SU-DHL-6 (cell line): ENCODE measurements around the gene NKAPL.

Experiments used
- EZH2phosphoT487 ChIP-seq: fragments of 200-600 bp; sonication (generic), shearing (Covaris generic); conservative IDR thresholded peaks from 2 replicates; pipeline ENCODE4 v1.6.1; 2018; ENCODE audit warnings: mild to moderate bottlenecking, antibody characterized with exemption, low read length, moderate library complexity, mixed read lengths
- TF ChIP-seq, protein P1 (sequence below): fragments of 200-600 bp; sonication (generic); IDR thresholded peaks from one replicate; pipeline ENCODE4 v1.5.1; 2017; ENCODE audit warnings: antibody characterized with exemption, mild to moderate bottlenecking, low read length, moderate library complexity; ENCODE audit not compliant: insufficient read depth, poor library complexity, severe bottlenecking

DNA sequence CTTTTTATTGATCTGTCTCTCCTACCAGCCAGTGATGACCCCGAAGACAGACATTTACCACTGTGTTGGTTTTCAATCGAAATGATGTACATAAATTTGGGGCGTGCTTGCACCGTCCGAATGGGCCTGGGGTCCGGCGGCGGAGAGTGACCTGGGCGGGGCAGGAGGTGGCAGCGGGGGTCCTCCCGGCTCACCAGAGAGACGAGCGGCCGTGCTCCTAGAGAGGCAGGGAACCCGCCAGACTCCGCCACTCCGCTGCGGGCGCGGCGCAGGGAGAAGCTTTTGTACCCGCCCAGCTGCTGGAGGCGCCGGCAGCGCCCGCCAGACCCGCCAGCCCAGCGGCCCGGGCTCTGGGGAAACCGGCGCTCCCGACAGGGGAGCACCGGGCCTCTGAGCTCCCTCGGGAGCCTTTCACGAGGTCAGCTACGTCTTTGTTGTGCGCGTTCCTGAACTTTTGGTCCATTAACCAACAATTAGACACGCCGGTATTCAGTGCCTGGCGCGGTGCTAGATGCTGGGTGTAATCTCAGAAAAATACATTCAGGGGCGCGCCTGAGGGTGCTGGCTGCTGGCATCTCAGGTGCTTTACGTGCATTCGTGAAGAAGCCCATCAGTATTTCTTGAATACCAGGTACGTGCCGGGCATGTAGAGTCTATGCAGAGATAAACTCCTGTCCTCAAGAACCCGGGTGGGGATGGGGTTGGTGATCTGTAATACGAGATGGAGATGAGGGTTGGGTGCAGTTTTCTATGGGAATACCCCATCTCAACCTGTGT, 22.4 kb downstream of the NKAPL start, which contains the start of gene PGBD1:
- TF ChIP-seq, protein P1, sequence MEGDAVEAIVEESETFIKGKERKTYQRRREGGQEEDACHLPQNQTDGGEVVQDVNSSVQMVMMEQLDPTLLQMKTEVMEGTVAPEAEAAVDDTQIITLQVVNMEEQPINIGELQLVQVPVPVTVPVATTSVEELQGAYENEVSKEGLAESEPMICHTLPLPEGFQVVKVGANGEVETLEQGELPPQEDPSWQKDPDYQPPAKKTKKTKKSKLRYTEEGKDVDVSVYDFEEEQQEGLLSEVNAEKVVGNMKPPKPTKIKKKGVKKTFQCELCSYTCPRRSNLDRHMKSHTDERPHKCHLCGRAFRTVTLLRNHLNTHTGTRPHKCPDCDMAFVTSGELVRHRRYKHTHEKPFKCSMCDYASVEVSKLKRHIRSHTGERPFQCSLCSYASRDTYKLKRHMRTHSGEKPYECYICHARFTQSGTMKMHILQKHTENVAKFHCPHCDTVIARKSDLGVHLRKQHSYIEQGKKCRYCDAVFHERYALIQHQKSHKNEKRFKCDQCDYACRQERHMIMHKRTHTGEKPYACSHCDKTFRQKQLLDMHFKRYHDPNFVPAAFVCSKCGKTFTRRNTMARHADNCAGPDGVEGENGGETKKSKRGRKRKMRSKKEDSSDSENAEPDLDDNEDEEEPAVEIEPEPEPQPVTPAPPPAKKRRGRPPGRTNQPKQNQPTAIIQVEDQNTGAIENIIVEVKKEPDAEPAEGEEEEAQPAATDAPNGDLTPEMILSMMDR: no peak
- TF ChIP-seq EZH2phosphoT487: no peak
